K562 (cell line): Measurements from ENCODE around the gene S1PR1. TPM values are rescaled to one million over a fixed set of nuclear protein-coding genes. Genes with fewer than 3 reads are reported as not detected.

Source experiments
- ATAC-seq: fragments of 200-7000 bp; cut with Tn5 transposase; 3 replicates; pipeline ENCODE4 v1.9.1; 2020; ENCODE audit warnings: moderate library complexity
- BruUV-seq: library from RNA; stranded (reverse); fragments of 400-500 nt; replicated peaks from 2 replicates; lab custom pipeline; 2021; lab: Mats Ljungman, UMichigan
- CTCF ChIA-PET: fragments of 300-600 bp; formaldehyde crosslinking; extraction: SDS; loops from one replicate; lab custom pipeline; 2021; ENCODE audit warnings: low intra/inter-chr PET ratio; lab: Yijun Ruan, JAX
- POLR2A ChIA-PET: fragments of 300-600, 350-650 bp; sonication (Branson Sonifier 250); formaldehyde crosslinking; extraction: SDS; loops from one replicate; lab custom pipeline; 2021; ENCODE audit warnings: antibody characterized with exemption, inconsistent platforms; lab: Yijun Ruan, JAX
- DNase-seq, 4 experiments: peaks; one replicate each; pipeline versions ENCODE4 v3.0.0 to v3.0.0-alpha.2; 2011 to 2018; ENCODE audit warnings: low spot score in 3 of 4, mixed read lengths in 3 of 4; ENCODE audit errors: extremely low read depth in 1 of 4
- FAIRE-seq: peaks from 2 replicates; lab custom pipeline; 2011; peaks lifted over from hg19 to GRCh38; lab: Jason Lieb, UNC
- H2AFZ ChIP-seq: 2 replicates; pipeline ENCODE4 v1.6.0; 2011; ENCODE audit warnings: low read depth, low read length, control low read depth, inconsistent platforms
- H3K27ac ChIP-seq: fragments of 200-600 bp; 3 replicates; pipeline ENCODE4 v1.8.0; 2011; ENCODE audit warnings: low read depth, mild to moderate bottlenecking, control low read depth, inconsistent platforms, low read length, moderate library complexity, mixed read lengths; ENCODE audit errors: extremely low read depth
- H3K27me3 ChIP-seq, 2 experiments: fragments of 300-600 bp in 1 of 2; 2 replicates in 1 of 2; 3 replicates in 1 of 2; pipeline versions ENCODE4 v1.6.0 to v1.8.0; 2011; ENCODE audit warnings: inconsistent platforms in 2 of 2, low read length in 2 of 2, mild to moderate bottlenecking in 1 of 2, mixed read lengths in 1 of 2, moderate library complexity in 1 of 2; ENCODE audit not compliant: control insufficient read depth in 2 of 2, insufficient read depth in 2 of 2
- H3K36me3 ChIP-seq: fragments of 300-600 bp; 3 replicates; pipeline ENCODE4 v1.8.0; 2011; ENCODE audit warnings: mild to moderate bottlenecking, low read length, inconsistent platforms; ENCODE audit not compliant: control insufficient read depth, insufficient read depth
- H3K4me1 ChIP-seq, 2 experiments: fragments of 200-600 bp in 1 of 2; replicated peaks in 1 of 2; 2 replicates in 1 of 2; 3 replicates in 1 of 2; pipeline versions ENCODE4 v1.5.1 to v1.8.0; 2011; ENCODE audit warnings: inconsistent platforms in 2 of 2, low read length in 2 of 2, mild to moderate bottlenecking in 1 of 2, mixed read lengths in 1 of 2, moderate library complexity in 1 of 2; ENCODE audit not compliant: control insufficient read depth in 2 of 2, insufficient read depth in 2 of 2
- H3K4me2 ChIP-seq: 2 replicates; pipeline ENCODE4 v1.6.1; 2011; ENCODE audit warnings: low read length, control low read depth, inconsistent platforms, mixed read lengths; ENCODE audit not compliant: insufficient read depth
- H3K4me3 ChIP-seq: fragments of 200-600 bp; sonication (generic), shearing (Covaris generic); 2 replicates; pipeline ENCODE4 v1.5.1; 2016; ENCODE audit warnings: control low read depth, inconsistent platforms
- H3K79me2 ChIP-seq: fragments of 200-600 bp; 3 replicates; pipeline ENCODE4 v1.8.0; 2011; ENCODE audit warnings: low read length, inconsistent platforms; ENCODE audit not compliant: control insufficient read depth, insufficient read depth
- H3K9ac ChIP-seq, 2 experiments: 2 replicates each; pipeline versions ENCODE4 v1.6.0 to v1.6.1; 2011; ENCODE audit warnings: low read depth in 2 of 2, low read length in 2 of 2, control low read depth in 1 of 2, inconsistent platforms in 1 of 2, mild to moderate bottlenecking in 1 of 2, mixed read lengths in 1 of 2; ENCODE audit not compliant: insufficient read depth in 1 of 2
- H3K9me1 ChIP-seq: one replicate; pipeline ENCODE4 v1.6.0; 2011; ENCODE audit warnings: inconsistent platforms, mild to moderate bottlenecking, low read length, moderate library complexity; ENCODE audit not compliant: control insufficient read depth, insufficient read depth
- H3K9me3 ChIP-seq: replicated peaks from 2 replicates; pipeline ENCODE4 v1.5.1; 2011; ENCODE audit warnings: low read depth, low read length, inconsistent platforms; ENCODE audit not compliant: control insufficient read depth, insufficient read depth
- H4K20me1 ChIP-seq: replicated peaks from 2 replicates; pipeline ENCODE4 v1.6.1; 2011; ENCODE audit warnings: low read length, inconsistent platforms, mixed read lengths; ENCODE audit not compliant: control insufficient read depth, insufficient read depth
- ATF3 ChIP-seq, 2 experiments: fragments of 450-650 bp in 1 of 2; sonication (generic) in 1 of 2; formaldehyde crosslinking in 1 of 2; IDR thresholded peaks in 1 of 2; conservative IDR thresholded peaks in 1 of 2; 2 replicates each; pipeline versions ENCODE4 v1.6.1 to v1.8.1; 2016 to 2023; ENCODE audit warnings: mild to moderate bottlenecking in 2 of 2, moderate library complexity in 2 of 2, inconsistent platforms in 1 of 2, missing genetic modification reagents in 1 of 2
- CEBPG ChIP-seq, 3 experiments: fragments of 200-800 bp in 1 of 3; sonication (Bioruptor generic) in 1 of 3; sonication (generic) in 1 of 3; formaldehyde crosslinking in 1 of 3; IDR thresholded peaks in 2 of 3; conservative IDR thresholded peaks in 1 of 3; 2 replicates each; pipeline versions ENCODE4 v1.6.1 to v1.8.0; 2016 to 2022; ENCODE audit warnings: missing compliant biosample characterization in 2 of 3, missing genetic modification characterization in 2 of 3, mild to moderate bottlenecking in 1 of 3, missing genetic modification reagents in 1 of 3
- IRF2 ChIP-seq: sonication (generic); formaldehyde crosslinking; IDR thresholded peaks from 2 replicates; pipeline ENCODE4 v1.8.1; 2022; ENCODE audit warnings: mild to moderate bottlenecking, missing genetic modification reagents
- JUND ChIP-seq, 2 experiments: IDR thresholded peaks; 2 replicates in 1 of 2; 3 replicates in 1 of 2; pipeline ENCODE4 v1.6.1; 2011; ENCODE audit warnings: borderline replicate concordance in 2 of 2, low read depth in 2 of 2, low read length in 2 of 2, improper control_type of control experiment in 1 of 2, missing biosample characterization in 1 of 2, missing genetic modification characterization in 1 of 2, missing genetic modification reagents in 1 of 2
- in situ Hi-C: fragments of 300-500 bp; cut with MboI; formaldehyde crosslinking; loops from 4 replicates; pipeline ENCODE4 v1.15.0; 2018; ENCODE audit warnings: inconsistent platforms, mixed read lengths
- intact Hi-C: fragments of 100-400 bp; cut with micrococcal nuclease; formaldehyde crosslinking; loops from 2 replicates; pipeline ENCODE4 v1.14.2; 2022
- polyA plus RNA-seq, 8 experiments: library from polyadenylated mRNA; depleted of rRNA in 4 of 8; stranded (reverse) in 5 of 8; unstranded in 3 of 8; fragments of >200 nt; fragmentation: Nextera tagmentation in 2 of 8; fragmentation: Illumina TruSeq in 1 of 8; extraction: Ambion mirVana in 2 of 8; extraction: Trizol in 1 of 8; gene quantifications; 2 replicates each; pipeline versions ENCODE4 v1.2.1 to v1.2.3, GENCODE V29; 2011 to 2014; ENCODE audit warnings: inconsistent platforms in 1 of 8, missing spikeins in 1 of 8
- total RNA-seq, 7 experiments: library from RNA; depleted of rRNA in 6 of 7; stranded (reverse); fragments of >200 nt in 6 of 7; fragmentation: Illumina TruSeq in 2 of 7; extraction: Trizol in 2 of 7; gene quantifications; 2 replicates each; pipeline versions ENCODE4 v1.2.1 to v1.2.3, GENCODE V29; 2011 to 2021; ENCODE audit warnings: low replicate concordance in 1 of 7

S1PR1 gene
- total and polyA plus RNA-seq, 9 of the 15 experiments (the other 6 are each of a cell fraction or from before 2014, with no cell fraction given), result 0.22 to 1.2 (median 0.43) TPM

- in situ Hi-C loops, result no loop called here
- Histone ChIP-seq H4K20me1 (no peaks in the 10 kb centered on the region), H3K27ac (no peak overlapping the region), H3K9ac (no peak overlapping the region)
- POLR2A ChIA-PET, result interaction anchor here (0.7 to 1.6 kb wide), 5 partner anchors 8 to 53 kb away, joined by 3 to 8 read pairs (median 3); no protein-coding TSS in a partner anchor
- TF ChIP-seq ATF3 (IDR thresholded peaks at IDR 0.05), result peak; percentile 72
- no peak for TF ChIP-seq ATF3 (CRISPR knock-in tag; conservative IDR thresholded peaks at IDR 0.05)
- peak; percentile 7; the same call in 1 of the 2 replicates for TF ChIP-seq JUND (IDR thresholded peaks at IDR 0.05; ENCODE audit: borderline replicate concordance, low read depth, low read length)
- no peak for TF ChIP-seq JUND (tag; IDR thresholded peaks at IDR 0.05; ENCODE audit: borderline replicate concordance, low read depth, low read length)
- peak; percentile 65 for TF ChIP-seq CEBPG (CRISPR knock-in tag; IDR thresholded peaks at IDR 0.05)
- peak; percentile 62 to 75 for TF ChIP-seq CEBPG (tag; conservative IDR thresholded peaks at IDR 0.05 in 1 of 2, IDR thresholded peaks at IDR 0.05 in 1 of 2)
- no peak for TF ChIP-seq IRF2
- TF ChIP-seq, all 486 proteins: peak for 3
- Histone ChIP-seq H3K9me3 (no peaks in the 10 kb centered on the region), H3K4me2 (no peak overlapping the region), H3K27me3 (no peaks in the 10 kb centered on the region), H3K9me1 (no peaks in the 10 kb centered on the region), H3K79me2 (no peaks in the 10 kb centered on the region), H3K4me1 (peaks cover 0 to 5% of the 10 kb centered on the region in 2 experiments; a peak in 3 of 5 replicates), H3K36me3 (no peaks in the 10 kb centered on the region), H3K4me3 (no peak overlapping the region), H2AFZ (no peak overlapping the region)
- FAIRE-seq (no peak), DNase-seq (no peak), ATAC-seq (peak; percentile 62)
- intact Hi-C loops, result no loop called here
- BruUV-seq, result no TSS peak
- CTCF ChIA-PET, result no interaction called here
Observed at GRCh38 chr1:101251504-101251903, 14.7 kb downstream of the S1PR1 start.
